ENCODE measurements around the gene DOK7. TPM values are rescaled to one million over a fixed set of nuclear protein-coding genes. Genes with fewer than 3 reads are reported as not detected.

Gene DOK7
- polyA plus RNA-seq, 1 donor (not counting 4 experiments of a cell fraction or from before 2014, with no cell fraction given): 0.13 TPM

GRCh38 chr4:3439391-3439790, 23.7 kb upstream of the DOK7 start:
- Histone ChIP-seq H3K9me3 (ENCODE audit: control insufficient read depth, low read depth, low read length) (no peaks in the 10 kb centered on the region), H2AFZ (ENCODE audit: control insufficient read depth, low read length) (no peak overlapping the region), H3K36me3 (ENCODE audit: control insufficient read depth in 2 of 2, extremely low read depth in 1 of 2, insufficient read depth in 2 of 2, low read length in 2 of 2) (no peaks in the 10 kb centered on the region), H3K9ac (ENCODE audit: control insufficient read depth, extremely low read depth, insufficient read depth, low read length) (no peak overlapping the region), H4K20me1 (ENCODE audit: control insufficient read depth, extremely low read depth, insufficient read depth, low read length) (no peaks in the 10 kb centered on the region), H3K4me2 (ENCODE audit: control insufficient read depth, extremely low read depth, insufficient read depth, low read depth, low read length) (no peak overlapping the region), H3K27me3 (ENCODE audit: control insufficient read depth, extremely low read depth, insufficient read depth, low read length) (no peaks in the 10 kb centered on the region), H3K4me3 (ENCODE audit: control insufficient read depth in 2 of 3, extremely low read depth in 1 of 3, insufficient read depth in 2 of 3, low read depth in 1 of 3, low read length in 3 of 3) (no peak overlapping the region), H3K79me2 (ENCODE audit: control insufficient read depth, insufficient read depth, low read length) (no peaks in the 10 kb centered on the region), H3K27ac (ENCODE audit: control insufficient read depth, insufficient read depth, low read length) (no peak overlapping the region), H3K9me1 (ENCODE audit: control insufficient read depth, extremely low read depth, insufficient read depth, low read length) (no peaks in the 10 kb centered on the region), H3K4me1 (ENCODE audit: control insufficient read depth, extremely low read depth, insufficient read depth, low read length) (peaks cover 31% of the 10 kb centered on the region)
- FAIRE-seq (no peak), DNase-seq (ENCODE audit: low read depth, low spot score) (no peak)
- dilution Hi-C loops (cut with MboI; ENCODE audit: extremely low pct_ligation_motif_present, low sequenced_read_pairs): no loop called here
- no peak for TF ChIP-seq CTCF (optimal IDR thresholded peaks at IDR 0.05 in 1 of 3, IDR thresholded peaks at IDR 0.05 in 1 of 3, conservative IDR thresholded peaks at IDR 0.05 in 1 of 3; ENCODE audit: extremely low read depth in 1 of 3, insufficient read depth in 2 of 3, low read length in 3 of 3)
- TF ChIP-seq EZH2 (IDR thresholded peaks at IDR 0.05; ENCODE audit: low read length): no peak

- Histone ChIP-seq H3K79me2 (ENCODE audit: control insufficient read depth, insufficient read depth, low read length) (no peaks in the 10 kb centered on the region), H3K9me1 (ENCODE audit: control insufficient read depth, extremely low read depth, insufficient read depth, low read length) (no peaks in the 10 kb centered on the region), H3K27ac (ENCODE audit: control insufficient read depth, insufficient read depth, low read length) (no peak overlapping the region), H4K20me1 (ENCODE audit: control insufficient read depth, extremely low read depth, insufficient read depth, low read length) (no peaks in the 10 kb centered on the region), H2AFZ (ENCODE audit: control insufficient read depth, low read length) (no peak overlapping the region), H3K4me1 (ENCODE audit: control insufficient read depth, extremely low read depth, insufficient read depth, low read length) (peaks cover 31% of the 10 kb centered on the region), H3K9ac (ENCODE audit: control insufficient read depth, extremely low read depth, insufficient read depth, low read length) (no peak overlapping the region), H3K4me2 (ENCODE audit: control insufficient read depth, extremely low read depth, insufficient read depth, low read depth, low read length) (no peak overlapping the region), H3K36me3 (ENCODE audit: control insufficient read depth in 2 of 2, extremely low read depth in 1 of 2, insufficient read depth in 2 of 2, low read length in 2 of 2) (no peaks in the 10 kb centered on the region), H3K9me3 (ENCODE audit: control insufficient read depth, low read depth, low read length) (no peaks in the 10 kb centered on the region), H3K27me3 (ENCODE audit: control insufficient read depth, extremely low read depth, insufficient read depth, low read length) (no peaks in the 10 kb centered on the region), H3K4me3 (ENCODE audit: control insufficient read depth in 2 of 3, extremely low read depth in 1 of 3, insufficient read depth in 2 of 3, low read depth in 1 of 3, low read length in 3 of 3) (no peak overlapping the region)
- TF ChIP-seq EZH2 (IDR thresholded peaks at IDR 0.05; ENCODE audit: low read length) (no peak), CTCF (optimal IDR thresholded peaks at IDR 0.05 in 1 of 3, IDR thresholded peaks at IDR 0.05 in 1 of 3, conservative IDR thresholded peaks at IDR 0.05 in 1 of 3; ENCODE audit: extremely low read depth in 1 of 3, insufficient read depth in 2 of 3, low read length in 3 of 3) (no peak)
- dilution Hi-C loops (cut with MboI; ENCODE audit: extremely low pct_ligation_motif_present, low sequenced_read_pairs): no loop called here
- DNase-seq (ENCODE audit: low read depth, low spot score): no peak
- FAIRE-seq: no peak
Observed at GRCh38 chr4:3440011-3440410, 23.1 kb upstream of the DOK7 start.
